ENCODE measurements around the gene ELAVL2. TPM values are rescaled to one million over a fixed set of nuclear protein-coding genes. Genes with fewer than 3 reads are reported as not detected.

The ELAVL2 gene
- total RNA-seq, 1 experiment from 2014 or later, result not detected

DNA sequence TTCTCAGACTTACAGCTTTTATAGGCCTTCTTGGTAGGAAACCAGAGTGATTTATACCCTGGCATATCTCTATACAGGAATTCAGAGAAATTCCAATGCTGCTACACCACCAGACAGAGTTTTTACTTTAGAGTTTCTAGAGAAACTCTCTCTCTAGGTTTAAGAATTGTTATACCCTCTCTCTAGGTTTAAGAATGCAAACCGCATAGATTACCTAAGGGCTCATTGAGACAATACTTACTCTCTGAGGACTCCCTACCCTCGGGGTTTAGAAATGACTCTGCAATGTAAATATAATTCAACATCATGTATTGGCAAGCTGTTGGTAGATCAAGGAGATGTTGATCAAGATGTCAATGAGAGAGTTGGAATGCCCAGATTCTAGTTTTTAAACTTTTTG, 15.3 kb upstream of the ELAVL2 start:
- no peaks in the 10 kb centered on the region for H3K9me3 ChIP-seq (ENCODE audit: low read depth, low read length, poor library complexity, severe bottlenecking)
- no peak for TF ChIP-seq EZH2 (IDR thresholded peaks at IDR 0.05; ENCODE audit: borderline replicate concordance, low read depth, low read length, poor library complexity, severe bottlenecking)
- TF ChIP-seq, protein P1, sequence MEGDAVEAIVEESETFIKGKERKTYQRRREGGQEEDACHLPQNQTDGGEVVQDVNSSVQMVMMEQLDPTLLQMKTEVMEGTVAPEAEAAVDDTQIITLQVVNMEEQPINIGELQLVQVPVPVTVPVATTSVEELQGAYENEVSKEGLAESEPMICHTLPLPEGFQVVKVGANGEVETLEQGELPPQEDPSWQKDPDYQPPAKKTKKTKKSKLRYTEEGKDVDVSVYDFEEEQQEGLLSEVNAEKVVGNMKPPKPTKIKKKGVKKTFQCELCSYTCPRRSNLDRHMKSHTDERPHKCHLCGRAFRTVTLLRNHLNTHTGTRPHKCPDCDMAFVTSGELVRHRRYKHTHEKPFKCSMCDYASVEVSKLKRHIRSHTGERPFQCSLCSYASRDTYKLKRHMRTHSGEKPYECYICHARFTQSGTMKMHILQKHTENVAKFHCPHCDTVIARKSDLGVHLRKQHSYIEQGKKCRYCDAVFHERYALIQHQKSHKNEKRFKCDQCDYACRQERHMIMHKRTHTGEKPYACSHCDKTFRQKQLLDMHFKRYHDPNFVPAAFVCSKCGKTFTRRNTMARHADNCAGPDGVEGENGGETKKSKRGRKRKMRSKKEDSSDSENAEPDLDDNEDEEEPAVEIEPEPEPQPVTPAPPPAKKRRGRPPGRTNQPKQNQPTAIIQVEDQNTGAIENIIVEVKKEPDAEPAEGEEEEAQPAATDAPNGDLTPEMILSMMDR (conservative IDR thresholded peaks at IDR 0.05; ENCODE audit: low read depth, low read length), result no peak
- intact Hi-C loops (cut with micrococcal nuclease; ENCODE audit: unreplicated experiment), result no loop called here
- no peaks in the 10 kb centered on the region for H3K4me1 ChIP-seq (ENCODE audit: insufficient read depth, low read length, poor library complexity, severe bottlenecking)
- BruUV-seq (replicated peaks), result no TSS peak
- H3K36me3 ChIP-seq (ENCODE audit: insufficient read depth, low read length, poor library complexity, severe bottlenecking), result no peaks in the 10 kb centered on the region
- no peaks in the 10 kb centered on the region for H3K27me3 ChIP-seq (replicated peaks; ENCODE audit: insufficient read depth, low read depth, low read length, poor library complexity)
- no peak for DNase-seq (ENCODE audit: low spot score)
- POLR2A ChIA-PET (ENCODE audit: low non-redundant PET), result no interaction called here
- CTCF ChIA-PET, result no interaction called here
- H3K4me3 ChIP-seq (ENCODE audit: low read depth, low read length, poor library complexity, severe bottlenecking), result no peak overlapping the region
- H3K27ac ChIP-seq (ENCODE audit: low read depth, low read length, poor library complexity, severe bottlenecking), result no peak overlapping the region

DNA sequence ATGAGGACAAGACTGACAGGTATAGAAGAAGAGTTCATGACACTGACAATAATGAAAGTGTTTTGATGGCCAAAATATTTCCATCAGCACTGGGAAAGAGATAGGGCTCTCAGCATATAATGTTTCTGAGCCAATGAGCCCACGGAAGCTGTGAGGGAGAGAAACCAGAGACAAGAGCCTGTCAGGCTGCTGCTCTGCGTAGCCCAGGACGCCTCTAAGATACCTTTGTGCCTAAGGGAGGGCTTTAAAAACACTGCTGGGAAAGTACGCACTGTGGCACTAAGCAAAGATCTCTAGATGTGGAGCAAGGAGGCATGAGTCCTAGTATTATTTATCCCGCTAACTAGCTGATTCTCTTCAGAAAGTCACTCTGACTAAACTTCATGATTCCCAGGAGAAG, 11.0 kb upstream of the ELAVL2 start:
- POLR2A ChIA-PET (ENCODE audit: low non-redundant PET), result no interaction called here
- no peak overlapping the region for H3K27ac ChIP-seq (ENCODE audit: low read depth, low read length, poor library complexity, severe bottlenecking)
- no TSS peak for BruUV-seq (replicated peaks)
- DNase-seq (ENCODE audit: low spot score), result no peak
- no peaks in the 10 kb centered on the region for H3K9me3 ChIP-seq (ENCODE audit: low read depth, low read length, poor library complexity, severe bottlenecking)
- no peak overlapping the region for H3K4me3 ChIP-seq (ENCODE audit: low read depth, low read length, poor library complexity, severe bottlenecking)
- intact Hi-C loops (cut with micrococcal nuclease; ENCODE audit: unreplicated experiment), result no loop called here
- no peaks in the 10 kb centered on the region for H3K27me3 ChIP-seq (replicated peaks; ENCODE audit: insufficient read depth, low read depth, low read length, poor library complexity)
- CTCF ChIA-PET, result no interaction called here
- no peak for TF ChIP-seq EZH2 (IDR thresholded peaks at IDR 0.05; ENCODE audit: borderline replicate concordance, low read depth, low read length, poor library complexity, severe bottlenecking)
- TF ChIP-seq, protein P1 (conservative IDR thresholded peaks at IDR 0.05; ENCODE audit: low read depth, low read length), result no peak
- no peaks in the 10 kb centered on the region for H3K4me1 ChIP-seq (ENCODE audit: insufficient read depth, low read length, poor library complexity, severe bottlenecking)
- H3K36me3 ChIP-seq (ENCODE audit: insufficient read depth, low read length, poor library complexity, severe bottlenecking), result no peaks in the 10 kb centered on the region

DNA sequence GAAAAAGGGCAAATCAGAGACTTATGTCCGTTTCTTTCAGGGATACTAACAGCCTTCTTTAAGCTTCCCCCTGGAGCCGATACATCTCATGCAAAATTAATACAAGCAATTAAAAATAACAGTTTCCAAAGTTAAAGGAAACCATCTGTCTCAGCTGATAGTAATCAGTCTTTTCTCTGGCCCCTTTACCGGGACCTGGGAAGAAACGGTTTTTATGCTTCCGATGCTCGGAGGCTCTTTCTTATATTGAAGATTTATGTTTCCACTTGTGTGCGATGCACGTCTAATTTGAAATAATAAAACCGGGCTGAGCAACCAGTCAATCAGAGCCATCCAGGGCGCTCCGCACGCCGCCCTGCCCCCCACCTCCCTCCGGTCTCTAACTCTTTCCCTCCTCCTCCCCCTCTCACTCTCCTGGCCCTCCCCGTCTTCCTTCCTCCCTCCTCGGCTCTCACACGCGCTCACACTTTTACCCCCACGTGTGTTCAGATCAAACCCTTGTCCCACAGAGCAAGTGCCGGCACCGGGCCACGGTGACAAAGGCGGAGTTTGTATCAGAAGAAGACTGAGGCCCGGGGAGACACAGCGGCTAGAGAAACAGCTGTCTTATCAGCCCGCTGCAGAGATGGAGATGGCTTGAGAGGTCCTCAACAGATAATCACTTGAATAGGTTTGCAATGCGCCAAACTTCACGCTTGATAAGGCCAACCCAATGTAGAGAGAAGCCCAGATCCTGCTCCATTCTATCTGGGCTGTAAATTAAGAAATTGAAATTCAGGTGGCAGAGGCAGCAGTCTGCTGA, 5.1 kb upstream of the ELAVL2 start:
- POLR2A ChIA-PET (ENCODE audit: low non-redundant PET), result no interaction called here
- no TSS peak for BruUV-seq (replicated peaks)

More for the DNA sequence above, 5.1 kb upstream of the ELAVL2 start:
- Histone ChIP-seq H3K4me3 (ENCODE audit: low read depth, low read length, poor library complexity, severe bottlenecking) (no peak overlapping the region), H3K9me3 (ENCODE audit: low read depth, low read length, poor library complexity, severe bottlenecking) (no peaks in the 10 kb centered on the region), H3K27ac (ENCODE audit: low read depth, low read length, poor library complexity, severe bottlenecking) (no peak overlapping the region), H3K27me3 (replicated peaks; ENCODE audit: insufficient read depth, low read depth, low read length, poor library complexity) (peaks cover 17% of the 10 kb centered on the region), H3K4me1 (ENCODE audit: insufficient read depth, low read length, poor library complexity, severe bottlenecking) (no peaks in the 10 kb centered on the region), H3K36me3 (ENCODE audit: insufficient read depth, low read length, poor library complexity, severe bottlenecking) (no peaks in the 10 kb centered on the region)
- CTCF ChIA-PET, result no interaction called here
- intact Hi-C loops (cut with micrococcal nuclease; ENCODE audit: unreplicated experiment), result no loop called here
- TF ChIP-seq, protein P1 (conservative IDR thresholded peaks at IDR 0.05; ENCODE audit: low read depth, low read length), result no peak
- no peak for TF ChIP-seq EZH2 (IDR thresholded peaks at IDR 0.05; ENCODE audit: borderline replicate concordance, low read depth, low read length, poor library complexity, severe bottlenecking)
- DNase-seq (ENCODE audit: low spot score), result no peak
